Right lobe of liver (tissue), 4 donors: ENCODE data around the gene ANKS1B.

ENCODE experiments used
- POLR2A ChIP-seq: fragments of 450-650 bp; IDR thresholded peaks from one replicate; pipeline ENCODE4 v1.6.1; 2017; ENCODE audit warnings: antibody characterized with exemption, mild to moderate bottlenecking
- TF ChIP-seq, protein P1 (sequence below), 4 donors: fragments of 200-600 bp in 3 of 4; fragments of 450-650 bp in 1 of 4; IDR thresholded peaks; one replicate each; pipeline versions ENCODE4 v1.5.1 to v1.8.0; 2016 to 2022; ENCODE audit warnings: antibody characterized with exemption in 4 of 4, mild to moderate bottlenecking in 2 of 4
- donor health status: DM: no; HTN: no; CAD: no.
- donor health status: DM: no; HTN: no; CAD: no.
- donor health status: DM: no; HTN: yes; CAD: no.

DNA sequence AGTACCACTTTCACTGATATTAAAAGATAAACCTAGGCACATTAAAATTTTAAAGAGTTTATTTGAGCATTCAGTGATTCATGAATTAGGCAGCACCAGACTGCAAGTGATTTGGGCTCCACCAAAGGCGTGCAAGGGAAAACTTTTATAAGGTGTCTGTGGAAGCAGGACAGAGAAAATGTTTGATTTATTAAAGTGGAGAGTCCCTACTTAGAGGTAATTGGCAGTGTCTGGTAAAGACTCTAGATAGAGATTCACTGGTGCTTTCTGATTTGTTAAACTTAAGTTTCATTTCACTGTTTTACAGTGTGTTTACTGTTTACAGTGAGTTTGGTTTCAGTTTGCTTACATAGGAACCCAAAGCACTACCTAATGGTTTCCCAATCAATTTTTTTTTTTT is 72.8 kb downstream of the ANKS1B start:
- TF ChIP-seq, protein P1, sequence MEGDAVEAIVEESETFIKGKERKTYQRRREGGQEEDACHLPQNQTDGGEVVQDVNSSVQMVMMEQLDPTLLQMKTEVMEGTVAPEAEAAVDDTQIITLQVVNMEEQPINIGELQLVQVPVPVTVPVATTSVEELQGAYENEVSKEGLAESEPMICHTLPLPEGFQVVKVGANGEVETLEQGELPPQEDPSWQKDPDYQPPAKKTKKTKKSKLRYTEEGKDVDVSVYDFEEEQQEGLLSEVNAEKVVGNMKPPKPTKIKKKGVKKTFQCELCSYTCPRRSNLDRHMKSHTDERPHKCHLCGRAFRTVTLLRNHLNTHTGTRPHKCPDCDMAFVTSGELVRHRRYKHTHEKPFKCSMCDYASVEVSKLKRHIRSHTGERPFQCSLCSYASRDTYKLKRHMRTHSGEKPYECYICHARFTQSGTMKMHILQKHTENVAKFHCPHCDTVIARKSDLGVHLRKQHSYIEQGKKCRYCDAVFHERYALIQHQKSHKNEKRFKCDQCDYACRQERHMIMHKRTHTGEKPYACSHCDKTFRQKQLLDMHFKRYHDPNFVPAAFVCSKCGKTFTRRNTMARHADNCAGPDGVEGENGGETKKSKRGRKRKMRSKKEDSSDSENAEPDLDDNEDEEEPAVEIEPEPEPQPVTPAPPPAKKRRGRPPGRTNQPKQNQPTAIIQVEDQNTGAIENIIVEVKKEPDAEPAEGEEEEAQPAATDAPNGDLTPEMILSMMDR (IDR thresholded peaks at IDR 0.05), result no peak
- no peak for TF ChIP-seq POLR2A
